IPS-15b (cell line): ENCODE data around the gene NAV2.

ENCODE experiments used
- H3K27me3 ChIP-seq: one replicate; pipeline ENCODE4 v1.6.1; 2013; ENCODE audit warnings: low read length; ENCODE audit not compliant: control insufficient read depth, insufficient read depth
- H3K36me3 ChIP-seq: one replicate; pipeline ENCODE4 v1.6.1; 2013; ENCODE audit warnings: low read length; ENCODE audit not compliant: control insufficient read depth, insufficient read depth
- H3K4me1 ChIP-seq: one replicate; pipeline ENCODE4 v1.6.1; 2013; ENCODE audit warnings: mild to moderate bottlenecking, low read length; ENCODE audit not compliant: control insufficient read depth, insufficient read depth
- H3K4me3 ChIP-seq: one replicate; pipeline ENCODE4 v1.5.1; 2013; ENCODE audit warnings: low read depth, low read length
- H3K9ac ChIP-seq: one replicate; pipeline ENCODE4 v1.6.1; 2013; ENCODE audit warnings: low read depth, mild to moderate bottlenecking, low read length
- H3K9me3 ChIP-seq: one replicate; pipeline ENCODE4 v1.6.1; 2013; ENCODE audit warnings: mild to moderate bottlenecking, low read length; ENCODE audit not compliant: control insufficient read depth, insufficient read depth

The NAV2 gene

DNA sequence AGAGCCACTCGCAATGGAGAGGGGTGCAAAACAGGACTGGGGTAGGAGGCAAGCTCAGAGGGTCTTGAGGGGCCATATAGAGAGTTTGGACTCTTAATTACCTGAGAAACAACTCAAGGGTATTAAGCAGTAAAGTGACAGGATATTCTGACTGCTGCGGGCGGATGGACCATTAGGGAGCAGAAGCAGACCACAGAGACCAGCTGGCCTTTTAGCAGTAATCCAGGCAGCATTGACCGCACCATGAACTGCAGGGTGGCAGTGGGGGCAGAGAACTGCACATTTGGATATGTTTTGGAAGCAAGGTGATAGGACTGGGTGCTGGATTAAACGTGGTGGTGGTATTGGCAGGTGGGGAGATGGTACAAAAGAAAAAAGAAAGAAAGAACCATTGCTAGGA, 322.3 kb downstream of the NAV2 start:
- Histone ChIP-seq H3K27me3 (no peaks in the 10 kb centered on the region), H3K36me3 (peaks cover 12% of the 10 kb centered on the region), H3K4me3 (no peak overlapping the region), H3K9ac (no peak overlapping the region), H3K4me1 (peaks cover 21% of the 10 kb centered on the region), H3K9me3 (no peaks in the 10 kb centered on the region)

DNA sequence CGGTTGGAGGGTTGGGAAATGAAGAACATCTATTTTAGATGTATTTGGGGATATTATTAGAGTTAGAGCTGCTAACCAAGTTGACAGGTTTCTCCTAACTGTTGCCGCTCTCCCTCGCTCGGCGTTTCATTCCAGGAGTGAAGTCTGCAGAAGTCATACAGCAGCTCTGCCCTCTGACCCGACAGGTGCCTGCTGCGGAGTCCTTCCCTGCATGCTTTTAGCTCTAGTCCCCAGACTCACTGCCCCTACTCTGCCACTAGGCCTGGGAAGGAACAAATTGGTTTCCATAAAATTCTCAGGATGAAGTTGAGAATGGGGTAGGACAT, 322.7 kb downstream of the NAV2 start:
- Histone ChIP-seq H3K4me1 (peaks cover 20% of the 10 kb centered on the region), H3K4me3 (no peak overlapping the region), H3K27me3 (no peaks in the 10 kb centered on the region)

DNA sequence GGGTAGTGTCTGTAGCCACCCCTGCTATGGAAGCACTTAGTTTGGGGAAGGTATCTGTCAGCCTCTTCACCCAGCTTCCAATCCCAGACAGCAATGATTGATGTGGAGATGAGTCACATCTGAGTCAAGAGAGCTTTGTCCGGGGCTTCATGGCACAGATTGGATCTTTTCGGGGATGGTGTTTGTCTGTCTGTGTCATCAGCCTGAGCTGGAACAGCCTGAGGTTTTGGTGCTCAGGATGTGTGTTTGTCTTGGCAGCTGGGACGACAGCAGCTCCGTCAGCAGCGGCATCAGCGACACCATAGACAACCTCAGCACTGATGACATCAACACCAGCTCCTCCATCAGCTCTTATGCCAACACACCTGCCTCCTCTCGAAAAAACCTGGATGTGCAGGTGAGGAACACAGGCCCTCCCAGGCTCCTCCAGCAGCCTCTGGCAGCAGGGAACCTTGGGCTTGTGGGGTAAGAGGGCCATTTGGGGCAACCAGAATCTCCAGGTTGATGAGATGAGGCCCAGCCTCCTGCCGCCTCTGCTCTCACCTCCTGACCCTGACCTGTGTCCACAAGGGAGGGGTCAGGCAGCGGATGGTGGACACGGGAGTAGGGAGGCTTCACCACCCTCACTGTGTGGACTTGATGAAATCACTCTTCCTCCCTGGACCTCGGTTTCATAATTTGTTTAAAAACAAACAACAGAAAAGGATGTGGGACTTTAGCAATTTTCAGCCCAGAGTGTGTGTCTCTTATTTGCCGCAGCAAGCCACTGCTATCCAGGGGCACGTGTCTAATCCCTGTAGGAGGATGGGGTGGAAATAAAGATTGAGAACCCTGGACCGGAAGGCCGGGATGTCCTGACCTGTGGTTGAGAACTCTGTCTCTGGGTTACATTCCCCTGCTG, 323.3 kb downstream of the NAV2 start:
- Histone ChIP-seq H3K4me1 (peaks cover 17% of the 10 kb centered on the region), H3K4me3 (no peak overlapping the region), H3K36me3 (peaks cover 16% of the 10 kb centered on the region), H3K9me3 (no peaks in the 10 kb centered on the region), H3K27me3 (no peaks in the 10 kb centered on the region), H3K9ac (no peak overlapping the region)

More for the DNA sequence above, 322.7 kb downstream of the NAV2 start:
- Histone ChIP-seq H3K9ac (no peak overlapping the region), H3K9me3 (no peaks in the 10 kb centered on the region), H3K36me3 (peaks cover 15% of the 10 kb centered on the region)

DNA sequence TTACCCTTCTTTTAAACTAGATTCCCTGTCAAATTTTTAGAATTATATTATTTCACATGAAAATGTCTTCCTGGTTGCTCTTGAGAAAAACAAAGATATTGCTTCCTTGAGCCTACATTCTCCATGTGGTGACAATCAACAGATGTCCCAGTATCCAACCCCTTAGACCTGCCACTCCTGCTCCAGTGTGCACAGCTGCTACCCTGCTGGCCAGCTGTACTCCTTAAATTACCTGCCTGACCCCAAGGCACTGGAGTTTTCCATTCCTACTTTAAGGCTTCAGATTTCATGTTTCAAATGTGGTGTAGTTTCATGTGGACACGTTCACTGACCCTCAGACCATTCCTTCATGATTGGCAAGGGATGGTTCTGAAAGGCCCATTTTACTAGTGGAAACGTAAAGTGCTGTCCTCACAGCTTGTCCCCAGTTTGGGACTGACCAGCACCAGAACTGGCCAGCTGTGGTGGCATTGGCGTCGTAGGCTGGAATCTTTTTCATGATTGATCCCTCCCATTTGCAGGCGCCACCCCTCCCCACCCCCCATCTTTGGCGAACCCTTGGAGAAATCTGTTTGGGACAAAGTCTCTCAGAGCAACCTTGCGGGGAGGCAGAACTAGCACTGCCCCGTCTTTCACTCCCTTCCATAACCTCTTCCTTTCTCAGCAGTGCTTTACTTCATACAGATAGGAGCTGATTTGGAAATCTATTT, 324.1 kb downstream of the NAV2 start:
- Histone ChIP-seq H3K9ac (no peak overlapping the region), H3K4me3 (no peak overlapping the region), H3K36me3 (peaks cover 16% of the 10 kb centered on the region), H3K27me3 (no peaks in the 10 kb centered on the region), H3K4me1 (peaks cover 9% of the 10 kb centered on the region), H3K9me3 (no peaks in the 10 kb centered on the region)

DNA sequence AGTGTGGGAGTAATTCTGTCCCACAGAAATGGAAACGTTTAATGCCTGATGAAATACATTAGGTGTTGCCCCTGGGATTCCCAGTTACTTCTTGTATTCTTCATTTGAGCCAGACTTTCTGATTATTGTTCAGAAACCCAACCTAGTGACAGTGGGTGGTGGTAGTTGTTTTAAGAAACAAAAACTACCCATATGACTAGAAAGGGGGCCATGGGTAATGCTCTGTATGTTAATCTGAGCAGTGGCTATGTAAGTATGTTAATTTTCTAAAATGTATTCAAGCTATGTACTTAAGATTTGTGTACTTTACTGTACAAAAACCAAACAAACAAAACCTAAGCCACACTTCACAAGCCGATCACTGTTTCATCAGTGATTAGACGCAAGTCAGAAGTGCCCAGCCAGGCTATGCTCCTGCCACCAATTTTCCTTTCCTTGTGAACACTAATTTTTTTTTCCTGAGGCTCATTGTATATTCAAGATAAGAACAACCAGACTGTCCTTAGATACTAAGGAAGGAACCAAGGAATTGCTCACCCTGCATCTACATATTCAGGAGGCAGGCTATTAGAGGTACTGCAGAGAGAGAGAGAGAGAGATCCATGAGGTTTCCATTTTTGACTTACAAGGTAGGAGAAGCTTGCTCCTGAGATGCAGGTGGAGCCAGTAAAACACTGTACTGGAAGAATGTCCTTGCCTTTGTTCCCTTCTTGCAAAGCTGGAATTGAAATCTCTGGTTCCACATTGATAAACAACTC, 324.9 kb downstream of the NAV2 start:
- Histone ChIP-seq H3K9ac (no peak overlapping the region), H3K4me3 (no peak overlapping the region), H3K9me3 (no peaks in the 10 kb centered on the region), H3K4me1 (peaks cover 9% of the 10 kb centered on the region), H3K27me3 (no peaks in the 10 kb centered on the region), H3K36me3 (peaks cover 16% of the 10 kb centered on the region)

DNA sequence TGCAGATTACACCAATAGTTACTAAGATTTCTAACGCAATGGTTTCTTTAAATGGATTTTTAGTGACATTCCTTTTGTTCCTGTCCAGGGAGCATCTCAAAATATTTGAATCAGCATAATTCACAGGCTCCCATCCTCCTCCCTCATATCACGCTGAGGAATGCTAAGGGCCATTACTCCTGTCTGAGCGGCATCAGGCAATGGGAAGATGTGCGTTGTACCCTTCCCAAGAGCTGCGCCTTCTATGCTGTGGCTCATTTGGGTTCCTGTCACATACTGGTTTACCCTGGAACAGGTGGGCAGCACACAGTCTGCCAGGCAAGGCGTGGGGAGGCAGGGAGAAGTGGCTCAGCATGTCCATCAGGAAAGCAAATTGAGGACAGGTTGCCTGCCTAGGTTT, 325.8 kb downstream of the NAV2 start:
- peaks cover 16% of the 10 kb centered on the region for H3K36me3 ChIP-seq
- H3K27me3 ChIP-seq, result no peaks in the 10 kb centered on the region
- no peaks in the 10 kb centered on the region for H3K9me3 ChIP-seq
- H3K4me1 ChIP-seq, result peaks cover 14% of the 10 kb centered on the region
- no peak overlapping the region for H3K9ac ChIP-seq
- H3K4me3 ChIP-seq, result no peak overlapping the region

DNA sequence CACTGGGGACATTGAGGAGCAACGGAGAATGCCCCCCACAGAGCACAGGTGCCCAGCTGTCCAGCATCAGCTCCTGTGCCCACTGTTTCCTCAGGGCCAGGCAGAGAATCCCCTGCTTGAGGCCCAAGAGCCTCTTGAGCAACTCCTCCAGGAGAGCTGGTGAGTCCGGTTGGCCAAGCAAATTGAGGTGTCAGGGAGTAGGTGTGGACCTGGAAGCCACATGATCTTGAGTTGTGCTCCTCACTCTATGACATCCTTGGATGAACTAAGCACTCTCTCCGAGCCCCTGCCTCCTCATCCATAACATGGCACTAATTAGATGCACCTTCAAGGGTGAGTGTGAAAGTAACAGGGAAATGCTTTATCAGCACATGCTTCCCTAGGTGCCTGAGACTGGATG, 326.3 kb downstream of the NAV2 start:
- no peak overlapping the region for H3K9ac ChIP-seq
- H3K4me1 ChIP-seq, result peaks cover 14% of the 10 kb centered on the region
- H3K27me3 ChIP-seq, result no peaks in the 10 kb centered on the region
- no peaks in the 10 kb centered on the region for H3K9me3 ChIP-seq
- no peak overlapping the region for H3K4me3 ChIP-seq
- H3K36me3 ChIP-seq, result peaks cover 16% of the 10 kb centered on the region

DNA sequence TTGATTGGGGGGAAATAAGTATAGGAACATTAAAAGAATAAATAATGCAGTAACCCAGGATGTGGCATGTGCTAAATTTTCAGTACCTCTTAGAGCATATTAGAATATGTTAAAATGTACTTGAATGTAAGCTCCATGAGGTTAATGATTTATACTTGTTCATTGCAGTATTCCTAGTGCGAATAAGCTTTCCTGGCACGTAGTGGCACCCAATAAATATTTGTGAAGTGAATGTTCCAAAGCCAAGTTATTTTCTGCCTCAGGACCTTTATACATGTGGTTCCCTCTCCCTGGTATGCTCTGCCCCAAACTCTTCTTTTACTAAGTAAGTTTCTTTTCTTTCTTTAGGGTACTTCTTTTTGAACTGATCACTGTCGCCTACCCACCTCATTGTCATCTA, 328.9 kb downstream of the NAV2 start:
- Histone ChIP-seq H3K9me3 (no peaks in the 10 kb centered on the region), H3K9ac (no peak overlapping the region), H3K4me1 (peaks cover 14% of the 10 kb centered on the region), H3K4me3 (no peak overlapping the region), H3K36me3 (peaks cover 23% of the 10 kb centered on the region), H3K27me3 (no peaks in the 10 kb centered on the region)

DNA sequence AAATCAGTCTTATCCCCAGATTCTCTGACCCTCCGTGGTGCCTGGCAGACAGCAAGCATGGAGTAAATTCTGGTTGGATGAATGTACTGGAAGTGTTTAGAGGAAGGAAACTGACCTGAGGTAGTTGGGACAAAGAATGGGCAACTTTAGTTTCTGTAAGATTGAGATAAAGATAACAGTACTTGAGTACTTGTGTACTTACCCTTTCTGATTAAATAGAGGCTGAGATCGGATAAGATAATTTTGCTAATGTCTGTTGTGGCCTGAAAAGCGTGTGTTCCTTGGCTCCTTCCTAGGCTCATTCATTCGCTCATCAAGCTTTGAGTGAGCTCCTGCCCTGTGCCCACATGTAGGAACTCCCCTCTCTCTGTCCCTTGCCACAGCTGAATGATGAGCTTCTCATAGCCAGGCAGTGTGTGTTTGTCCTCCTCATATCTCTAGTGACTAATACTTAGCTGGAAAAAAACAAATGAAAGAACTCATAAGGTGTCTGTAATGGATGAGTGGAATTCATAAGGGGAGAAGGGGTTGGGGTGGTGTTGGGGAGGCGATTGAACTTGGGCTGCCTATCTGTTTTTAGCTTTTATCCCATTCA, 329.5 kb downstream of the NAV2 start:
- peaks cover 11% of the 10 kb centered on the region for H3K4me1 ChIP-seq
- peaks cover 23% of the 10 kb centered on the region for H3K36me3 ChIP-seq
- no peaks in the 10 kb centered on the region for H3K27me3 ChIP-seq
- no peak overlapping the region for H3K9ac ChIP-seq
- no peak overlapping the region for H3K4me3 ChIP-seq
- no peaks in the 10 kb centered on the region for H3K9me3 ChIP-seq

DNA sequence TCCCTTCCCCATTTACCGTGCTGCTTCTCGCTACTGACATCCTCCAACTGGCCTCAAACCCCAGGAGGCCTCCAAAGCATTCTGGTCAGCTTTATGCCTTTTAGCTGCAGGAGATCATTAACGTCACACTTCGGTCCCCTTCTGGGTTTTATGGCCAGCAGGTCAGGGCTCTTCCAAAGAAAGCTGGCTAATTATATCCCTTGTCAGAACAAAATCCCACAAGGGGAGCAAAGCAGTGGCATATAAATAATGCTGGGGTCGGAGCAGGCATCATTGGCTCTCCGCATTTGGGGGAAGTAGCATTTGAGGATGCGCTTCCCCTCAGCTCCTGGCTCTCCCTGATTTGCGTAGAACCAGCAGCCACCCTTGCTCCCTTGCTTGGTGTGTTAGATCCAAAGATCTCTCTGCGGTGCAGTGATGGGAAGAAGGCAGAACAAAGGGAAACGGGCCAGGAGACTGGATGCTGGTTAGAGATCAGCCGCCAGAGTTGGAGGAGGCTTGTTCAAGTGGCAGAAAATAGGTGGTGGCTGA, 330.2 kb downstream of the NAV2 start:
- no peak overlapping the region for H3K4me3 ChIP-seq
- peaks cover 25% of the 10 kb centered on the region for H3K36me3 ChIP-seq
- no peaks in the 10 kb centered on the region for H3K9me3 ChIP-seq
- H3K4me1 ChIP-seq, result peaks cover 8% of the 10 kb centered on the region
- H3K27me3 ChIP-seq, result no peaks in the 10 kb centered on the region
- no peak overlapping the region for H3K9ac ChIP-seq

DNA sequence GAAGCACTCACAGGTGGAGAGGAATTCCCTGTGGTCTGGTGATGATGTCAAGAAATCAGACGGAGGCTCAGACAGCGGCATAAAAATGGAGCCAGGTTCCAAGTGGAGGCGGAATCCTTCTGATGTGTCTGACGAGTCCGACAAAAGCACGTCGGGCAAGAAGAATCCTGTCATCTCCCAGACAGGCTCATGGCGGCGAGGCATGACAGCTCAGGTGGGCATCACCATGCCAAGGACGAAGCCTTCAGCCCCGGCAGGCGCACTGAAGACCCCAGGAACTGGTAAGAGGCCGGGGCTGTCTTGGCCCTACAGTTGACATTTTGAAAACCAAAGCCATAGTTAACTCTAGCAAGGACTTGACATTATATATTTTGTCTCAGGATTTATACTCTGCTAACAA, 331.4 kb downstream of the NAV2 start:
- H3K9ac ChIP-seq, result no peak overlapping the region
- H3K27me3 ChIP-seq, result no peaks in the 10 kb centered on the region
- H3K4me1 ChIP-seq, result peaks cover 8% of the 10 kb centered on the region
- peaks cover 34% of the 10 kb centered on the region for H3K36me3 ChIP-seq
- no peaks in the 10 kb centered on the region for H3K9me3 ChIP-seq
- no peak overlapping the region for H3K4me3 ChIP-seq
